ENCODE data around the gene TTC21A. TPM values are rescaled to one million over a fixed set of nuclear protein-coding genes. Genes with fewer than 3 reads are reported as not detected.

The TTC21A gene
- total RNA-seq, 6 experiments from 2014 or later = 1.4 to 3.5 (median 2.5) TPM

GRCh38 chr3:39173318-39174125 is 66.0 kb downstream of the TTC21A start:
- intact Hi-C loops (cut with DNase I) = no loop called here
- no peak for ATAC-seq
- Histone ChIP-seq H3K9me3 (no peaks in the 10 kb centered on the region), H3K27me3 (no peaks in the 10 kb centered on the region), H3K4me1 (peaks cover 0 to 16% (median 7%) of the 10 kb centered on the region in 4 donors), H3K4me3 (no peak overlapping the region), H3K27ac (no peak overlapping the region), H3K36me3 (no peaks in the 10 kb centered on the region)
- no peak for DNase-seq
- no peak for TF ChIP-seq POLR2A (IDR thresholded peaks at IDR 0.05)
- no peak for TF ChIP-seq CTCF (IDR thresholded peaks at IDR 0.05)
- WGBS (ENCODE audit: insufficient coverage, low coverage, low lambda C conversion rate, missing lambda C conversion rate) = 36% methylated on average over 2 of the region's 2 CpGs

- no peak for TF ChIP-seq CTCF (IDR thresholded peaks at IDR 0.05)
- TF ChIP-seq POLR2A (IDR thresholded peaks at IDR 0.05) = no peak
- ATAC-seq (no peak), DNase-seq (no peak)
- no peaks in the 10 kb centered on the region for H3K27me3 ChIP-seq
- peak overlapping the region; percentile 82 to 98 (median 95) for H3K27ac ChIP-seq
- no peak overlapping the region for H3K4me3 ChIP-seq
- peaks cover 0 to 40% (median 13%) of the 10 kb centered on the region in 4 donors for H3K4me1 ChIP-seq
- H3K9me3 ChIP-seq = no peaks in the 10 kb centered on the region
- intact Hi-C loops (cut with DNase I) = no loop called here
- no peaks in the 10 kb centered on the region for H3K36me3 ChIP-seq
- WGBS (ENCODE audit: insufficient coverage, low coverage, low lambda C conversion rate, missing lambda C conversion rate) = 82% methylated on average over 4 of the region's 6 CpGs
Measured at GRCh38 chr3:39176025-39176714, 68.7 kb downstream of the TTC21A start.

GRCh38 chr3:39177708-39178332 is 70.3 kb downstream of the TTC21A start:
- TF ChIP-seq POLR2A (IDR thresholded peaks at IDR 0.05) (peak; percentile 88), CTCF (IDR thresholded peaks at IDR 0.05) (no peak)
- Histone ChIP-seq H3K4me1 (peaks cover 0 to 42% (median 11%) of the 10 kb centered on the region in 4 donors), H3K36me3 (no peaks in the 10 kb centered on the region), H3K27me3 (no peaks in the 10 kb centered on the region), H3K9me3 (no peaks in the 10 kb centered on the region), H3K27ac (peak overlapping the region; percentile 82 to 98 (median 95)), H3K4me3 (peak overlapping the region; percentile 9 to 43 (median 20))
- ATAC-seq (peak; percentile 74 to 82 (median 79)), DNase-seq (peak; percentile 94 to 96 (median 95))
- intact Hi-C loops (cut with DNase I) = no loop called here
- 0% methylated on average over 8 of the region's 32 CpGs for WGBS (ENCODE audit: insufficient coverage, low coverage, low lambda C conversion rate, missing lambda C conversion rate)

- DNase-seq (no peak), ATAC-seq (peak in 1 of 4 donors; percentile 1)
- no peaks in the 10 kb centered on the region for H3K27me3 ChIP-seq
- peak overlapping the region; percentile 82 to 98 (median 95) for H3K27ac ChIP-seq
- 76% methylated on average over 3 of the region's 4 CpGs for WGBS (ENCODE audit: insufficient coverage, low coverage, low lambda C conversion rate, missing lambda C conversion rate)
- intact Hi-C loops (cut with DNase I) = no loop called here
- no peak for TF ChIP-seq POLR2A (IDR thresholded peaks at IDR 0.05)
- TF ChIP-seq CTCF (IDR thresholded peaks at IDR 0.05) = no peak
- H3K9me3 ChIP-seq = no peaks in the 10 kb centered on the region
- H3K36me3 ChIP-seq = no peaks in the 10 kb centered on the region
- H3K4me1 ChIP-seq = peaks cover 0 to 42% (median 11%) of the 10 kb centered on the region in 4 donors
- peak overlapping the region in 1 of 3 donors; percentile 43 for H3K4me3 ChIP-seq
Measured at GRCh38 chr3:39178553-39178952, 71.1 kb downstream of the TTC21A start.
